Breast epithelium (tissue), 3 donors: ENCODE data around the gene ZBTB49.

Experiments used
- POLR2A ChIP-seq: fragments of 450-650 bp; IDR thresholded peaks from one replicate; pipeline ENCODE4 v1.6.1; 2016; ENCODE audit warnings: antibody characterized with exemption, mild to moderate bottlenecking, moderate library complexity
- POLR2AphosphoS5 ChIP-seq, 3 donors: sonication (generic); formaldehyde crosslinking; IDR thresholded peaks; one replicate each; pipeline ENCODE4 v1.6.1; 2017; ENCODE audit warnings: antibody characterized with exemption in 3 of 3
- TF ChIP-seq, protein P1 (sequence below), 3 donors: fragments of 450-650 bp; IDR thresholded peaks; one replicate each; pipeline ENCODE4 v1.5.1; 2016 to 2017; ENCODE audit warnings: antibody characterized with exemption in 3 of 3, mild to moderate bottlenecking in 3 of 3, moderate library complexity in 3 of 3

DNA sequence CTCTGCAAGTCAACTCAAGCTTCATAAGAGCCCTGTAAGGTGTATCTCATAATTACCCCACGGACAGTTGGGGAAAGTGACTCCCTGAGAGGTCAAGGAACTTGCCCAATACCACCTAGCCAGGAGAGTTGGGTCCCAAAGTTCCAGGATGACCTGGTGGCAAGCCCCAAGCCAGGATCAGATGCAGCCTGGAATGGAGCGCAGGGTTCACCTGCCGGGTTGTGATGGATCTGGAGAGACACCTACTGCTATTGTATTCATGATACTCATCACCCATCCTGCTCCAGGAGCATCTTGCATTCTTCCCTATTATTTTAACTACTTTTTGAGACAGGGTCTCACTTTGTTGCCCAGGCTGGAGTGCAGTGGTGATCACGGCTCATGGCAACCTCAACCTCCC lies 36.1 kb downstream of the ZBTB49 start:
- TF ChIP-seq, protein P1, sequence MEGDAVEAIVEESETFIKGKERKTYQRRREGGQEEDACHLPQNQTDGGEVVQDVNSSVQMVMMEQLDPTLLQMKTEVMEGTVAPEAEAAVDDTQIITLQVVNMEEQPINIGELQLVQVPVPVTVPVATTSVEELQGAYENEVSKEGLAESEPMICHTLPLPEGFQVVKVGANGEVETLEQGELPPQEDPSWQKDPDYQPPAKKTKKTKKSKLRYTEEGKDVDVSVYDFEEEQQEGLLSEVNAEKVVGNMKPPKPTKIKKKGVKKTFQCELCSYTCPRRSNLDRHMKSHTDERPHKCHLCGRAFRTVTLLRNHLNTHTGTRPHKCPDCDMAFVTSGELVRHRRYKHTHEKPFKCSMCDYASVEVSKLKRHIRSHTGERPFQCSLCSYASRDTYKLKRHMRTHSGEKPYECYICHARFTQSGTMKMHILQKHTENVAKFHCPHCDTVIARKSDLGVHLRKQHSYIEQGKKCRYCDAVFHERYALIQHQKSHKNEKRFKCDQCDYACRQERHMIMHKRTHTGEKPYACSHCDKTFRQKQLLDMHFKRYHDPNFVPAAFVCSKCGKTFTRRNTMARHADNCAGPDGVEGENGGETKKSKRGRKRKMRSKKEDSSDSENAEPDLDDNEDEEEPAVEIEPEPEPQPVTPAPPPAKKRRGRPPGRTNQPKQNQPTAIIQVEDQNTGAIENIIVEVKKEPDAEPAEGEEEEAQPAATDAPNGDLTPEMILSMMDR (IDR thresholded peaks at IDR 0.05) = no peak
- TF ChIP-seq POLR2A (no peak), POLR2AphosphoS5 (IDR thresholded peaks at IDR 0.05) (no peak)
